Panc1 (cell line): ENCODE data around the gene KPNB1. TPM values are rescaled to one million over a fixed set of nuclear protein-coding genes. Genes with fewer than 3 reads are reported as not detected.
A peak's percentile ranks its signal among the peaks of the same experiment; 100 is the strongest.

Experiments used
- ATAC-seq: fragments of 200-7000 bp; cut with Tn5 transposase; 2 replicates; pipeline ENCODE4 v1.9.1; 2020; ENCODE audit warnings: mild to moderate bottlenecking, moderate library complexity
- BruUV-seq: library from RNA; stranded (reverse); fragments of 400-500 nt; replicated peaks from 2 replicates; lab custom pipeline; 2021; lab: Mats Ljungman, UMichigan
- CTCF ChIA-PET: fragments of 300-600 bp; sonication (Branson Sonifier 250); formaldehyde crosslinking; loops from one replicate; lab custom pipeline; 2022; ENCODE audit warnings: antibody characterized with exemption; lab: Charles Lee
- POLR2A ChIA-PET: fragments of 300-600 bp; sonication (Branson Sonifier 250); formaldehyde crosslinking; loops from one replicate; lab custom pipeline; 2022; ENCODE audit warnings: antibody characterized with exemption; lab: Charles Lee
- DNase-seq: peaks from one replicate; pipeline ENCODE4 v3.0.0-alpha.2; 2010; ENCODE audit warnings: low read depth, low spot score
- H3K27ac ChIP-seq: 2 replicates; pipeline ENCODE4 v1.5.1; 2011; ENCODE audit warnings: mild to moderate bottlenecking, low read length, inconsistent platforms
- H3K27me3 ChIP-seq: fragments of 200-500 bp; sonication (Bioruptor generic); 2 replicates; pipeline ENCODE4 v1.6.0; 2014; ENCODE audit warnings: low read length, inconsistent platforms; ENCODE audit not compliant: control insufficient read depth, insufficient read depth
- H3K36me3 ChIP-seq: fragments of 200-500 bp; sonication (Bioruptor generic); 2 replicates; pipeline ENCODE4 v1.5.1; 2014; ENCODE audit warnings: inconsistent platforms, mild to moderate bottlenecking, low read length, moderate library complexity; ENCODE audit not compliant: control insufficient read depth, insufficient read depth
- H3K4me1 ChIP-seq: 2 replicates; pipeline ENCODE4 v1.5.1; 2011; ENCODE audit warnings: inconsistent platforms, mild to moderate bottlenecking, low read length, moderate library complexity; ENCODE audit not compliant: control insufficient read depth, insufficient read depth
- H3K4me3 ChIP-seq, 2 experiments: 2 replicates each; pipeline ENCODE4 v1.5.1; 2011 to 2012; ENCODE audit warnings: low read depth in 2 of 2, low read length in 2 of 2, mild to moderate bottlenecking in 2 of 2, inconsistent platforms in 1 of 2, moderate library complexity in 1 of 2
- H3K9me3 ChIP-seq: fragments of 200-500 bp; sonication (Bioruptor generic); 2 replicates; pipeline ENCODE4 v1.5.1; 2014; ENCODE audit warnings: low read depth, mild to moderate bottlenecking, inconsistent platforms, low read length, moderate library complexity; ENCODE audit not compliant: control insufficient read depth, insufficient read depth
- POLR2AphosphoS5 ChIP-seq: IDR thresholded peaks from 2 replicates; pipeline ENCODE4 v1.6.1; 2012; ENCODE audit warnings: mild to moderate bottlenecking, low read depth, low read length, moderate library complexity
- SIN3A ChIP-seq: IDR thresholded peaks from 2 replicates; pipeline ENCODE4 v1.6.1; 2012; ENCODE audit warnings: low read depth, mild to moderate bottlenecking, low read length, moderate library complexity, borderline replicate concordance; ENCODE audit not compliant: insufficient read depth
- TCF7L2 ChIP-seq: IDR thresholded peaks from 2 replicates; pipeline ENCODE4 v1.6.1; 2011; ENCODE audit warnings: mild to moderate bottlenecking, low read depth, low read length, inconsistent platforms
- in situ Hi-C: cut with HindIII; loops from 2 replicates; pipeline ENCODE4 v1.10.0; 2016; ENCODE audit warnings: low sequenced_read_pairs, low pct_unique_long_range_greater_than_20kb
- intact Hi-C: fragments of 100-400 bp; cut with micrococcal nuclease; formaldehyde crosslinking; loops from one replicate; pipeline ENCODE4 v1.10.0; 2022; ENCODE audit not compliant: unreplicated experiment
- total RNA-seq: library from RNA; stranded (reverse); gene quantifications from one replicate; pipeline ENCODE4 v1.2.1, GENCODE V29; 2021; ENCODE audit not compliant: unreplicated experiment
- TF ChIP-seq, protein P1 (sequence below): fragments of 450-650 bp; IDR thresholded peaks from 2 replicates; pipeline ENCODE4 v1.5.1; 2017; ENCODE audit warnings: mild to moderate bottlenecking
- TF ChIP-seq, protein P2 (sequence below), 2 experiments: IDR thresholded peaks; 2 replicates each; pipeline ENCODE4 v1.6.1; 2011 to 2012; ENCODE audit warnings: low read depth in 2 of 2, control low read depth in 1 of 2, low read length in 1 of 2, mild to moderate bottlenecking in 1 of 2, moderate library complexity in 1 of 2; ENCODE audit not compliant: insufficient read depth in 1 of 2

The KPNB1 gene
- total RNA-seq, 1 experiment from 2014 or later = 666 TPM

DNA sequence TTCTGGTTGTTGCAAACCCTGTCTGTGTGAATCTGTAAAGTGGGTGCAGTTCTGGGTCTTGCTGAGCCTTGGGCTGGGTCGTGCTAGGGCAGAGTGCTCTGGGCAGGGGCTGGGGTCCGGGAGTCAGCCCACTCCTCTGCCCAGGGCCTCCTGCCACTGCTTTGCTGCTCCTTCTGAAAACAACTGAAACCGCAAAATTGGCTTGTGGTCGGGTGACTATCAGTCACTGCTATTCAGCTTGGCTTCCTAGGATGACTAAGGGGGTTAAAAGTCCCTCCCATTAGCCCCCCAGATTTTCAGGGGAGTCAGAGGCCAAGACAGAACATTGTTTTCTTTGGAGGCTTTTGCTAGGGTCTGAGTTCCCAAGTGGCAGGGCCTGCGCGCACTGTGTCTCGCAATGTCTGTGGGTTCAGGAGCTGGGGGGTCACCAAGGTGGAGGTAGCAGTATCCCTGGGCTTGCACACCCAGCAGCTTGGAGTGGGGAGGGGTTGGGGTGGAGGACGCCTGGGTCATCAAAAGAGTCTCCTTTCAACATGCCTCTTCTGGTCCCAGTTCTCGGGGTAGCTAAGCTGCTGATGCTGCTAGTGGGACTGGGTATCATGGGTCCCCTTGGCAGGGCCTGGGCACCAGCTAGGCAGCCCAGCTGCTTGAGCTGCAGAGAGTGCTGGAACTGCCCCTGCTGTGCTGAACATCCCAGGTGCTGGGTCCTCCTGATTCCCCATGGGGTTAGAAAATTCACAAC lies 69.9 kb downstream of the KPNB1 start:
- ChIA-PET POLR2A (no interaction called here), CTCF (no interaction called here)
- ATAC-seq (peak; percentile 53), DNase-seq (no peak)
- H3K4me1 ChIP-seq = peaks cover 3% of the 10 kb centered on the region; the same call in 1 of the 2 replicates
- H3K27ac ChIP-seq = no peak overlapping the region
- in situ Hi-C loops = no loop called here
- H3K9me3 ChIP-seq = no peaks in the 10 kb centered on the region
- no peak overlapping the region for H3K4me3 ChIP-seq
- BruUV-seq = no TSS peak
- H3K36me3 ChIP-seq = no peaks in the 10 kb centered on the region
- TF ChIP-seq TCF7L2 = no peak
- TF ChIP-seq, protein P1, sequence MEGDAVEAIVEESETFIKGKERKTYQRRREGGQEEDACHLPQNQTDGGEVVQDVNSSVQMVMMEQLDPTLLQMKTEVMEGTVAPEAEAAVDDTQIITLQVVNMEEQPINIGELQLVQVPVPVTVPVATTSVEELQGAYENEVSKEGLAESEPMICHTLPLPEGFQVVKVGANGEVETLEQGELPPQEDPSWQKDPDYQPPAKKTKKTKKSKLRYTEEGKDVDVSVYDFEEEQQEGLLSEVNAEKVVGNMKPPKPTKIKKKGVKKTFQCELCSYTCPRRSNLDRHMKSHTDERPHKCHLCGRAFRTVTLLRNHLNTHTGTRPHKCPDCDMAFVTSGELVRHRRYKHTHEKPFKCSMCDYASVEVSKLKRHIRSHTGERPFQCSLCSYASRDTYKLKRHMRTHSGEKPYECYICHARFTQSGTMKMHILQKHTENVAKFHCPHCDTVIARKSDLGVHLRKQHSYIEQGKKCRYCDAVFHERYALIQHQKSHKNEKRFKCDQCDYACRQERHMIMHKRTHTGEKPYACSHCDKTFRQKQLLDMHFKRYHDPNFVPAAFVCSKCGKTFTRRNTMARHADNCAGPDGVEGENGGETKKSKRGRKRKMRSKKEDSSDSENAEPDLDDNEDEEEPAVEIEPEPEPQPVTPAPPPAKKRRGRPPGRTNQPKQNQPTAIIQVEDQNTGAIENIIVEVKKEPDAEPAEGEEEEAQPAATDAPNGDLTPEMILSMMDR = no peak
- no peak for TF ChIP-seq SIN3A
- TF ChIP-seq, protein P2, sequence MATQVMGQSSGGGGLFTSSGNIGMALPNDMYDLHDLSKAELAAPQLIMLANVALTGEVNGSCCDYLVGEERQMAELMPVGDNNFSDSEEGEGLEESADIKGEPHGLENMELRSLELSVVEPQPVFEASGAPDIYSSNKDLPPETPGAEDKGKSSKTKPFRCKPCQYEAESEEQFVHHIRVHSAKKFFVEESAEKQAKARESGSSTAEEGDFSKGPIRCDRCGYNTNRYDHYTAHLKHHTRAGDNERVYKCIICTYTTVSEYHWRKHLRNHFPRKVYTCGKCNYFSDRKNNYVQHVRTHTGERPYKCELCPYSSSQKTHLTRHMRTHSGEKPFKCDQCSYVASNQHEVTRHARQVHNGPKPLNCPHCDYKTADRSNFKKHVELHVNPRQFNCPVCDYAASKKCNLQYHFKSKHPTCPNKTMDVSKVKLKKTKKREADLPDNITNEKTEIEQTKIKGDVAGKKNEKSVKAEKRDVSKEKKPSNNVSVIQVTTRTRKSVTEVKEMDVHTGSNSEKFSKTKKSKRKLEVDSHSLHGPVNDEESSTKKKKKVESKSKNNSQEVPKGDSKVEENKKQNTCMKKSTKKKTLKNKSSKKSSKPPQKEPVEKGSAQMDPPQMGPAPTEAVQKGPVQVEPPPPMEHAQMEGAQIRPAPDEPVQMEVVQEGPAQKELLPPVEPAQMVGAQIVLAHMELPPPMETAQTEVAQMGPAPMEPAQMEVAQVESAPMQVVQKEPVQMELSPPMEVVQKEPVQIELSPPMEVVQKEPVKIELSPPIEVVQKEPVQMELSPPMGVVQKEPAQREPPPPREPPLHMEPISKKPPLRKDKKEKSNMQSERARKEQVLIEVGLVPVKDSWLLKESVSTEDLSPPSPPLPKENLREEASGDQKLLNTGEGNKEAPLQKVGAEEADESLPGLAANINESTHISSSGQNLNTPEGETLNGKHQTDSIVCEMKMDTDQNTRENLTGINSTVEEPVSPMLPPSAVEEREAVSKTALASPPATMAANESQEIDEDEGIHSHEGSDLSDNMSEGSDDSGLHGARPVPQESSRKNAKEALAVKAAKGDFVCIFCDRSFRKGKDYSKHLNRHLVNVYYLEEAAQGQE (IDR thresholded peaks at IDR 0.05; ENCODE audit: insufficient read depth in 1 of 2, low read depth in 2 of 2, low read length in 1 of 2) = no peak
- no peak for TF ChIP-seq POLR2AphosphoS5
- intact Hi-C loops = no loop called here
- no peaks in the 10 kb centered on the region for H3K27me3 ChIP-seq

DNA sequence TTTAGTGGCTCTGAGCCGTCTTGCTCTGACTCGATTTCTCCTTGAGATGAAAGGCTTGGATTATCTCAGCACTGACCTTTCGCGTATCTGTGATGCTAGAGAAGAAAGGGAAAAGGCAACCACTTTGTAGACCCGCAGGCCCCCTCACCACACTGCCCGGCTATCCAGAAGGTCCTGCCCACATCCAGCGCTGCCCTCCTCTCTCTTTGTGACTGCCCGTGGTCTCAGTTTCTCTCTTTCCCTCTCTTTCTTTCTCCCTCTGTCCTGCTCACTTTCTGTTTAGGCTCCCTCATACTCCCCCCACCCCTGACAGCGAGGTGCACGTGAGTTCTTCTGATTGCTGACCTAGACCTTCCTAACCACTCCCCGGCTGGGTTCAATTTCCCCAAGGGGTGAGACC lies 70.5 kb downstream of the KPNB1 start:
- CTCF ChIA-PET = no interaction called here
- Histone ChIP-seq H3K27ac (no peak overlapping the region), H3K27me3 (no peaks in the 10 kb centered on the region), H3K4me3 (no peak overlapping the region), H3K9me3 (no peaks in the 10 kb centered on the region), H3K36me3 (no peaks in the 10 kb centered on the region), H3K4me1 (peaks cover 3% of the 10 kb centered on the region; the same call in 1 of the 2 replicates)
- DNase-seq (no peak), ATAC-seq (no peak)
- TF ChIP-seq, protein P2 (IDR thresholded peaks at IDR 0.05; ENCODE audit: insufficient read depth in 1 of 2, low read depth in 2 of 2, low read length in 1 of 2) = no peak
- no peak for TF ChIP-seq POLR2AphosphoS5
- TF ChIP-seq TCF7L2 = no peak
- TF ChIP-seq SIN3A = no peak
- TF ChIP-seq, protein P1 = no peak
- in situ Hi-C loops (no loop called here), intact Hi-C loops (no loop called here)
- BruUV-seq = no TSS peak
- POLR2A ChIA-PET = no interaction called here
